Tibial nerve (tissue), 4 donors: Measurements from ENCODE around the gene SLC6A4. TPM values are rescaled to one million over a fixed set of nuclear protein-coding genes. Genes with fewer than 3 reads are reported as not detected.

Experiments
- DNase-seq, 2 donors: peaks; one replicate each; pipeline ENCODE4 v3.0.0-alpha.2; 2019; ENCODE audit warnings: low spot score in 2 of 2
- H3K27ac ChIP-seq, 4 donors: fragments of 200-600 bp; sonication (generic) in 3 of 4; one replicate each; pipeline ENCODE4 v1.5.1; 2017 to 2019; ENCODE audit warnings: mild to moderate bottlenecking in 1 of 4
- H3K27me3 ChIP-seq, 2 donors: fragments of 200-600 bp; sonication (generic) in 1 of 2; one replicate each; pipeline versions ENCODE4 v1.5.1 to v1.6.0; 2017 to 2019
- H3K36me3 ChIP-seq, 3 donors: fragments of 200-600 bp; sonication (generic); one replicate each; pipeline ENCODE4 v1.5.1; 2018 to 2019
- H3K4me1 ChIP-seq, 4 donors: fragments of 200-600 bp; sonication (generic) in 3 of 4; one replicate each; pipeline ENCODE4 v1.5.1; 2017 to 2019
- H3K4me3 ChIP-seq, 4 donors: fragments of 200-600 bp; sonication (generic) in 3 of 4; one replicate each; pipeline ENCODE4 v1.5.1; 2017 to 2019; ENCODE audit warnings: mild to moderate bottlenecking in 1 of 4, moderate library complexity in 1 of 4
- H3K9me3 ChIP-seq, 4 donors: fragments of 200-600 bp; sonication (generic) in 3 of 4; one replicate each; pipeline ENCODE4 v1.5.1; 2017 to 2019
- CTCF ChIP-seq, 5 experiments: fragments of 200-600 bp in 3 of 5; fragments of 450-650 bp in 2 of 5; sonication (generic) in 3 of 5; IDR thresholded peaks; one replicate each; pipeline ENCODE4 v1.5.1; 2016 to 2019; ENCODE audit warnings: antibody characterized with exemption in 5 of 5, mild to moderate bottlenecking in 3 of 5, moderate library complexity in 2 of 5
- EP300 ChIP-seq, 2 donors: sonication (generic); formaldehyde crosslinking; IDR thresholded peaks; one replicate each; pipeline ENCODE4 v1.6.1; 2017; ENCODE audit warnings: antibody characterized with exemption in 2 of 2, mild to moderate bottlenecking in 1 of 2
- POLR2A ChIP-seq, 2 donors: fragments of 450-650 bp; IDR thresholded peaks; one replicate each; pipeline ENCODE4 v1.6.1; 2017; ENCODE audit warnings: antibody characterized with exemption in 2 of 2, mild to moderate bottlenecking in 2 of 2, moderate library complexity in 2 of 2
- WGBS, 2 donors: methylation state at CpG; one replicate each; pipeline ENCODE4 v1.1.5; 2018; 5-methylcytosine and 5-hydroxymethylcytosine counted together
- total RNA-seq, 4 donors: library from RNA; depleted of rRNA; stranded (reverse); fragments of >200 nt; gene quantifications; one replicate each; pipeline ENCODE4 v1.1.0, GENCODE V29; 2016

The SLC6A4 gene
- total RNA-seq, 4 donors from 2014 or later: under 0.01 to 4.0 (median 2.5) TPM

GRCh38 chr17:30199600-30199999 lies 35.9 kb downstream of the SLC6A4 start:
- no peak overlapping the region for H3K27ac ChIP-seq
- no peak for DNase-seq
- TF ChIP-seq EP300 (IDR thresholded peaks at IDR 0.05): no peak
- TF ChIP-seq CTCF (IDR thresholded peaks at IDR 0.05): no peak
- TF ChIP-seq POLR2A (IDR thresholded peaks at IDR 0.05): no peak
- no peaks in the 10 kb centered on the region for H3K36me3 ChIP-seq
- H3K4me1 ChIP-seq: no peaks in the 10 kb centered on the region
- no peaks in the 10 kb centered on the region for H3K27me3 ChIP-seq
- H3K9me3 ChIP-seq: no peaks in the 10 kb centered on the region
- WGBS, 2 donors: 75 to 78% methylated on average over 5 of the region's 5 CpGs
- no peak overlapping the region for H3K4me3 ChIP-seq

GRCh38 chr17:30197416-30197815 lies 38.1 kb downstream of the SLC6A4 start:
- H3K4me1 ChIP-seq: no peaks in the 10 kb centered on the region
- H3K36me3 ChIP-seq: no peaks in the 10 kb centered on the region
- DNase-seq: no peak
- no peak overlapping the region for H3K27ac ChIP-seq
- TF ChIP-seq EP300 (IDR thresholded peaks at IDR 0.05) (no peak), CTCF (IDR thresholded peaks at IDR 0.05) (no peak), POLR2A (IDR thresholded peaks at IDR 0.05) (no peak)
- no peak overlapping the region for H3K4me3 ChIP-seq
- whole genome bisulfite sequencing, 2 donors: 75 to 77% methylated on average over 4 of the region's 4 CpGs
- H3K9me3 ChIP-seq: no peaks in the 10 kb centered on the region
- H3K27me3 ChIP-seq: no peaks in the 10 kb centered on the region

GRCh38 chr17:30196504-30196903 lies 39.0 kb downstream of the SLC6A4 start:
- Histone ChIP-seq H3K4me1 (no peaks in the 10 kb centered on the region), H3K36me3 (no peaks in the 10 kb centered on the region), H3K27ac (no peak overlapping the region), H3K27me3 (no peaks in the 10 kb centered on the region), H3K4me3 (no peak overlapping the region), H3K9me3 (no peaks in the 10 kb centered on the region)
- no peak for DNase-seq
- WGBS, 2 donors: 74 to 77% methylated on average over 3 of the region's 3 CpGs
- TF ChIP-seq POLR2A (IDR thresholded peaks at IDR 0.05) (no peak), CTCF (IDR thresholded peaks at IDR 0.05) (no peak), EP300 (IDR thresholded peaks at IDR 0.05) (no peak)

- Histone ChIP-seq H3K4me3 (no peak overlapping the region), H3K27me3 (no peaks in the 10 kb centered on the region), H3K36me3 (peaks cover 0 to 7% (median under 1%) of the 10 kb centered on the region in 3 donors), H3K27ac (no peak overlapping the region), H3K4me1 (no peaks in the 10 kb centered on the region), H3K9me3 (no peaks in the 10 kb centered on the region)
- TF ChIP-seq EP300 (IDR thresholded peaks at IDR 0.05): no peak
- DNase-seq: no peak
- 77 to 86% methylated on average over 2 of the region's 2 CpGs for WGBS, 2 donors
Measured at GRCh38 chr17:30191072-30191471, 44.4 kb downstream of the SLC6A4 start.

GRCh38 chr17:30188211-30188939 lies 47.1 kb downstream of the SLC6A4 start:
- Histone ChIP-seq H3K9me3 (no peaks in the 10 kb centered on the region), H3K4me3 (no peak overlapping the region), H3K27me3 (no peaks in the 10 kb centered on the region), H3K27ac (no peak overlapping the region), H3K36me3 (peaks cover 0 to 27% (median 18%) of the 10 kb centered on the region in 3 donors), H3K4me1 (no peaks in the 10 kb centered on the region)
- no peak for DNase-seq
- no peak for TF ChIP-seq EP300 (IDR thresholded peaks at IDR 0.05)
- TF ChIP-seq POLR2A (IDR thresholded peaks at IDR 0.05): no peak
- no peak for TF ChIP-seq CTCF (IDR thresholded peaks at IDR 0.05)
- WGBS, 2 donors: 95 to 98% methylated on average over 5 of the region's 5 CpGs
